RWPE2 (cell line): ENCODE data around the gene SAT1.

ENCODE experiments used
- ATAC-seq: fragments of 200-7000 bp; cut with Tn5 transposase; 3 replicates; pipeline ENCODE4 v1.9.1; 2021; ENCODE audit warnings: low read depth
- DNase-seq: peaks from one replicate; pipeline ENCODE4 v3.0.0-alpha.2; 2020; ENCODE audit warnings: low spot score
- H3K27ac ChIP-seq: fragments of 450-650 bp; 2 replicates; pipeline ENCODE4 v1.5.1; 2017; ENCODE audit warnings: mild to moderate bottlenecking; ENCODE audit not compliant: poor library complexity, severe bottlenecking
- H3K27me3 ChIP-seq: fragments of 250-450 bp; sonication (Bioruptor Pico); 2 replicates; pipeline ENCODE4 v1.5.1; 2021; ENCODE audit warnings: mild to moderate bottlenecking, moderate library complexity; ENCODE audit not compliant: insufficient read depth, poor library complexity, severe bottlenecking
- H3K36me3 ChIP-seq: fragments of 250-450 bp; sonication (Bioruptor Pico); 2 replicates; pipeline ENCODE4 v1.5.1; 2020; ENCODE audit warnings: low read depth, mild to moderate bottlenecking, moderate library complexity
- H3K4me1 ChIP-seq: fragments of 250-450 bp; sonication (Bioruptor Pico); 2 replicates; pipeline ENCODE4 v1.5.1; 2021; ENCODE audit warnings: mild to moderate bottlenecking, moderate library complexity; ENCODE audit not compliant: insufficient read depth, poor library complexity, severe bottlenecking
- H3K4me3 ChIP-seq: fragments of 250-450 bp; sonication (Bioruptor Pico); 2 replicates; pipeline ENCODE4 v1.5.1; 2021; ENCODE audit warnings: mild to moderate bottlenecking, moderate library complexity; ENCODE audit not compliant: severe bottlenecking
- H3K9me3 ChIP-seq: fragments of 250-450 bp; sonication (Bioruptor Pico); 2 replicates; pipeline ENCODE4 v1.5.1; 2021; ENCODE audit warnings: mild to moderate bottlenecking, moderate library complexity; ENCODE audit not compliant: severe bottlenecking
- CTCF ChIP-seq: fragments of 450-650 bp; IDR thresholded peaks from one replicate; pipeline ENCODE4 v1.5.1; 2017; ENCODE audit warnings: mild to moderate bottlenecking, moderate library complexity; ENCODE audit not compliant: poor library complexity, severe bottlenecking

The SAT1 gene

GRCh38 chrX:23773601-23774175, 9.3 kb upstream of the SAT1 start:
- no peaks in the 10 kb centered on the region for H3K36me3 ChIP-seq
- no peak overlapping the region for H3K27ac ChIP-seq
- H3K4me1 ChIP-seq = no peaks in the 10 kb centered on the region
- no peak for TF ChIP-seq CTCF
- DNase-seq = no peak
- H3K27me3 ChIP-seq = no peaks in the 10 kb centered on the region
- H3K4me3 ChIP-seq = no peak overlapping the region
- no peaks in the 10 kb centered on the region for H3K9me3 ChIP-seq
- no peak for ATAC-seq

- TF ChIP-seq CTCF = no peak
- ATAC-seq (no peak), DNase-seq (no peak)
- H3K4me3 ChIP-seq = no peak overlapping the region
- peaks cover 4% of the 10 kb centered on the region for H3K4me1 ChIP-seq
- no peak overlapping the region for H3K27ac ChIP-seq
- H3K36me3 ChIP-seq = no peaks in the 10 kb centered on the region
- H3K9me3 ChIP-seq = no peaks in the 10 kb centered on the region
- H3K27me3 ChIP-seq = no peaks in the 10 kb centered on the region
Observed at GRCh38 chrX:23776363-23776762, 6.6 kb upstream of the SAT1 start.

- peaks cover 4% of the 10 kb centered on the region for H3K4me1 ChIP-seq
- no peak overlapping the region for H3K4me3 ChIP-seq
- H3K27me3 ChIP-seq = no peaks in the 10 kb centered on the region
- DNase-seq (no peak), ATAC-seq (peak; percentile 55)
- H3K9me3 ChIP-seq = no peaks in the 10 kb centered on the region
- peak overlapping the region; percentile 71 for H3K27ac ChIP-seq
- peak; percentile 28 for TF ChIP-seq CTCF
- H3K36me3 ChIP-seq = peaks cover 6% of the 10 kb centered on the region
Observed at GRCh38 chrX:23779025-23779424, 3.9 kb upstream of the SAT1 start.

GRCh38 chrX:23782455-23782854, 518 bp upstream of the SAT1 start:
- Histone ChIP-seq H3K27me3 (no peaks in the 10 kb centered on the region), H3K4me3 (peak overlapping the region; percentile 12), H3K4me1 (peaks cover 9% of the 10 kb centered on the region), H3K9me3 (no peaks in the 10 kb centered on the region), H3K27ac (peak overlapping the region; percentile 86), H3K36me3 (peaks cover 29% of the 10 kb centered on the region)
- ATAC-seq (no peak), DNase-seq (no peak)
- no peak for TF ChIP-seq CTCF

GRCh38 chrX:23783589-23784469, 856 bp downstream of the SAT1 start:
- Histone ChIP-seq H3K27ac (peak overlapping the region; percentile 86), H3K9me3 (no peaks in the 10 kb centered on the region), H3K27me3 (no peaks in the 10 kb centered on the region), H3K36me3 (peaks cover 29% of the 10 kb centered on the region), H3K4me3 (peak overlapping the region; percentile 61), H3K4me1 (peaks cover 9% of the 10 kb centered on the region)
- no peak for TF ChIP-seq CTCF
- DNase-seq (no peak), ATAC-seq (no peak)
